ENCODE data around the gene ALAD. TPM values are rescaled to one million over a fixed set of nuclear protein-coding genes. Genes with fewer than 3 reads are reported as not detected.
A peak's percentile ranks its signal among the peaks of the same experiment; 100 is the strongest.
"Not testable (repeated sequence)": the region's sequence is repeated elsewhere in the genome, so short reads cannot be mapped to it uniquely, and the experiment has no call there.

The ALAD gene
- total RNA-seq (2014; rRNA removed; shearing (Covaris generic)): 16.0 and 20.8 TPM in 2 replicates

- peak; percentile 98 for DNase-seq (ENCODE audit: low spot score)
Observed at GRCh38 chr9:113401027-113401792, at the start of gene ALAD. TSS of gene ALAD (minus strand) at chr9:113401284. CDS start at chr9:113393559, 7,725 bp downstream.

- no peak for DNase-seq (ENCODE audit: low spot score)
Observed at GRCh38 chr9:113449376-113449775, 48.3 kb upstream of the ALAD start.

- peak; percentile 71 for DNase-seq (ENCODE audit: low spot score)
Observed at GRCh38 chr9:113446323-113446740, 45.2 kb upstream of the ALAD start.

GRCh38 chr9:113444736-113445135 is 43.7 kb upstream of the ALAD start:
- DNase-seq (ENCODE audit: low spot score): no peak

GRCh38 chr9:113437716-113438115 is 36.6 kb upstream of the ALAD start:
- not testable (repeated sequence) for DNase-seq (ENCODE audit: low spot score)

- no peak for DNase-seq (ENCODE audit: low spot score)
Observed at GRCh38 chr9:113436728-113437515, 35.8 kb upstream of the ALAD start.

GRCh38 chr9:113431191-113431590 is 30.1 kb upstream of the ALAD start:
- DNase-seq (ENCODE audit: low spot score): no peak

- no peak for DNase-seq (ENCODE audit: low spot score)
Observed at GRCh38 chr9:113428062-113428615, 27.1 kb upstream of the ALAD start.

- no peak for DNase-seq (ENCODE audit: low spot score)
Observed at GRCh38 chr9:113427629-113428028, 26.5 kb upstream of the ALAD start.

GRCh38 chr9:113426701-113427100 is 25.6 kb upstream of the ALAD start:
- no peak for DNase-seq (ENCODE audit: low spot score)

GRCh38 chr9:113425072-113425471 is 24.0 kb upstream of the ALAD start:
- no peak for DNase-seq (ENCODE audit: low spot score)

GRCh38 chr9:113421726-113422125 is 20.6 kb upstream of the ALAD start:
- no peak for DNase-seq (ENCODE audit: low spot score)

- DNase-seq (ENCODE audit: low spot score): no peak
Observed at GRCh38 chr9:113417370-113417769, 16.3 kb upstream of the ALAD start.

- no peak for DNase-seq (ENCODE audit: low spot score)
Observed at GRCh38 chr9:113416149-113416721, 15.2 kb upstream of the ALAD start.

- DNase-seq (ENCODE audit: low spot score): peak; percentile 95
Observed at GRCh38 chr9:113410207-113410864, 9.3 kb upstream of the ALAD start, which contains the start of the genes C9orf43 and POLE3. TSS of gene C9orf43 (plus strand) at chr9:113410747. CDS start at chr9:113413494, 2,747 bp downstream. TSS of gene POLE3 (minus strand) at chr9:113410675. CDS start at chr9:113410293, 382 bp downstream.

- no peak for DNase-seq (ENCODE audit: low spot score)
Observed at GRCh38 chr9:113409883-113410206, 8.8 kb upstream of the ALAD start.

GRCh38 chr9:113409481-113409880 is 8.4 kb upstream of the ALAD start:
- DNase-seq (ENCODE audit: low spot score): peak; percentile 9

GRCh38 chr9:113406873-113407511 is 5.9 kb upstream of the ALAD start:
- DNase-seq (ENCODE audit: low spot score): peak; percentile 72

- not testable (repeated sequence) for DNase-seq (ENCODE audit: low spot score)
Observed at GRCh38 chr9:113406353-113406752, 5.3 kb upstream of the ALAD start.

GRCh38 chr9:113403646-113404045 is 2.6 kb upstream of the ALAD start:
- no peak for DNase-seq (ENCODE audit: low spot score)

- DNase-seq (ENCODE audit: low spot score): no peak
Observed at GRCh38 chr9:113399646-113400200, 1.4 kb downstream of the ALAD start.
